GM21526 (cell line): Measurements from ENCODE around the gene APLP2.
A peak's percentile ranks its signal among the peaks of the same experiment; 100 is the strongest.
"Not testable (repeated sequence)": the region's sequence is repeated elsewhere in the genome, so short reads cannot be mapped to it uniquely, and the experiment has no call there.

Experiments
- ATAC-seq: cut with Tn5 transposase; IDR thresholded peaks from one replicate; pipeline ENCODE4 v1.9.1; 2021; ENCODE audit warnings: moderate library complexity; ENCODE audit not compliant: unreplicated experiment, low FRiP score

APLP2 gene

GRCh38 chr11:130069659-130070108 is at the start of gene APLP2:
Gene APLP2, plus strand, starts transcription at chr11:130069894. Its CDS starts 84 bp downstream, at chr11:130069978.
- ATAC-seq, result peak; percentile 96

DNA sequence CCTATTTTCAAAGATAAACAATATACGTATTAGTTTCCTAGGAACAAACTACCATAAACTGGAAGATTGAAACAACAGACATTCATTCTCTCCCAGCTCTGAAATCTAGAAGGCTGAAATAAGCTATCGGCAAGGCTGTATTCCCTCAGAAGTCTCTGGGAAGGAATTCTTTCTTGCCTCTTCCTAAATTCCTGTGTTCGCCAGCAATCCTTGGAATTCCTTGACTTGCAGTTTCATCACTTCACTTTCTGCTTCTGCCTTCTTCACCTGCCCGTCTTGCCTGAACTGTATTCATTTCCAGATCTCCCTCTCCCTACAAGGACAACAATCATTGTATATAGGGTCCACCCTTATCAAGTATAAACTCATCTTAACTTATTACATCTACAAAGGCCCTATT is 49.4 kb upstream of the APLP2 start:
- no peak for ATAC-seq

GRCh38 chr11:130021606-130022005 is 48.1 kb upstream of the APLP2 start:
- ATAC-seq, result not testable (repeated sequence)

DNA sequence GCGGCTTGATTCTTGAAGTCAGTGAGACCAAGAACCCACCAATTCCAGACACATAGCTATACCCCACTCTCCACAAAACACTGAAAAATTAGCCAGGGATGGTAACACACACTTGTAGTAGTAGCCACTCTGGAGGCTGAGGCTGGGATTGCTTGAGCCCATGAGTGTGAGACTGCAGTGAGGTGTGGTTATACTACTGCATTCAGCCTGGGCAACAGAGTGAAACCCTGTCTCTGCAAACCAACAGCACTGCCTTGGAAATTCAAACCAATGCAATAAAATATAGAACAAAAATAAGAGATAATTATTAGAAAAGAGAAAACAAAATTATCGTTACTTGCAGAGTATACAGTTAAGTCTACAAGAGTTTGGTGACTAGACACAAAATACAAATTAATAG is 46.9 kb upstream of the APLP2 start:
- ATAC-seq, result peak; percentile 33

DNA sequence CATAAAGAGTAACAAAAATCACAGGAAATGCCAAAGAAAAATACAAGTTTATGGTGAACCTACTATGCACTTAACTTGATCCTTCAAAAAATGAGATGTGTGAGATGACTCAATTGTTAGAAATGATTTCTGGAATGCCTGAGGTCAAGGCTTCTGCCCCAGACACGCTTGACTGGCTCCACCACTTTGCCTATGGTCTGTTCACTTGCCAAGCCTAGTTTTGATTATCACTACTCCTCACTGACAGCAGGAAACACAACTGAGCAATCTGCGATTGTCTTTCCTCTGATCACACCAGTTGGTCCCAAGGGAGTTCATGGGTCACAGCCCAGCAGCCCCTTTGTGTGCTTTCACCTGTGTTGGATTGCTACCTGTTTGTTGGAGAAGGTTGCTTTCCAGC is 46.5 kb upstream of the APLP2 start:
- peak; percentile 90 for ATAC-seq

DNA sequence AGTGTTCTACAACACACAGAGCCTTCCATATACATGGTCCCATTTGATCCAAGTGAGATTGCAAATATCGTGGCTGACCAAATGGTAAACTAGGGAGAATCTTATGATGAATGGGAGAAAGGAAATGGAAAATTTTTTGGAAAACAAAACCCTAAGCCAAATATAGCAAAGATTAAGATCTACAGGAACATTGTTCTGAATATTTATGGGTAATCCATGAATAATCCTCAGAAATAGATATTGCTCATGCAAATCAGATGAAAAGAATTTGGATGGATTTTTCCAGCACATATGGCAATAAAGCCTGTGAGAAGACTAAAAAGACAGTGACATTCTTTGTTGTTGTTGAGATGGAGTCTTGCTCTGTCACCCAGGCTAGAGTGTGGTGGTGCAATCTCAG is 45.3 kb upstream of the APLP2 start:
- ATAC-seq, result no peak

DNA sequence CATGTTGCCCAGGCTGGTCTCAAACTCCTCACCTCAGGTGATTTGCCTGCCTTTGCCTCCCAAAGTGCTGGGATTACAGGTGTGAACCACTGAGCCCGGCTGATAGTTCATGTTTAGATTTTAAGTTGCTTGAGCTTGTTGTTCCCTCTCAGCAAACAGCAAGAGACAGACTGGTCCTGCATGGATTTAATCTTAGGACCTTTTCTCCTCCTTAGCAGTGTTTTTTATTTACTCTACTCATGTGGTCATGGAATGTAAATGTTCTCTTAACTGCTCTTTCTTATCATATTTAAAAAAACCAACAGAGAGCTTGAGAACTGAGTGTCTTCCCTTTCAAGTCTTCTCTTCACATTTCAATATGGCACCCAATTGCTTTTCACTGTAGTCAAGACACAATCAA is 44.3 kb upstream of the APLP2 start:
- ATAC-seq, result no peak

DNA sequence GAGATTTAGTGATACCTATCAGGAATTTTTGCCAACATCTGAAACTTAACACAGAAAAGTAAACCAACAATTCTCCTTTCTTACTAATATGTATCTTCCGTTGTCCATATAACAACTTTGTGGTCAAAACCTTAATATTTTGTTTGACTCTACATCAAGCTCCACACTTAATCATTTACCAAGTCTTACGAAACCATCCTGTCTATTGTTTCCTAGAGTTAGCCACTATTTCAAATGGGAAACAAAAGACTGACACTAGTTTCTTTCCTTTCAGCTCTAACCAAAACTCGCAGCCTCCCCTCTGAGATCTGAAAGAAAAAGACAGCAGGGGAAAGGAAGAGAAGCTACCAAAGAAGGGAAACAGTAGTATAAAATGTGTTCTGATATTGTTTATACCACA is 40.6 kb upstream of the APLP2 start:
- ATAC-seq, result no peak

- ATAC-seq, result no peak
Observed at GRCh38 chr11:130031056-130031455, 38.6 kb upstream of the APLP2 start.

DNA sequence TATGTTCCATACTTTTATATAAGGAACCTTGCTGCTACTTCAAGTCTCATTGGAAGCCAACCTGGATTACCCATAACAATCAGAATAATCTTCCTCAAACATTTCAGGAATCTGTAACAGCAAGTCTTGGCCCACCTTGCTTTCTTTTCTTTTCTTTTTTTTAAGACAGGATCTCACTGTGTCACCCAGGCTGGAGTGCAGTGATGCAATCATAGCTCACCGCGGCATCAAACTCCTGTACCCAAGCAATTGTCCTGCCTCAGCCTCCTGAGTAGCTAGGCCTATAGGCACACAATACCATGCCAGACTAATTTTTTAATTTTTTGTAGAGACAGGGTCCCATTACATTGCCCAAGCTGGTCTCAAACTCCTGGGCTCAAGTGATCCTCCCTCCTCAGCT is 37.7 kb upstream of the APLP2 start:
- ATAC-seq, result no peak

DNA sequence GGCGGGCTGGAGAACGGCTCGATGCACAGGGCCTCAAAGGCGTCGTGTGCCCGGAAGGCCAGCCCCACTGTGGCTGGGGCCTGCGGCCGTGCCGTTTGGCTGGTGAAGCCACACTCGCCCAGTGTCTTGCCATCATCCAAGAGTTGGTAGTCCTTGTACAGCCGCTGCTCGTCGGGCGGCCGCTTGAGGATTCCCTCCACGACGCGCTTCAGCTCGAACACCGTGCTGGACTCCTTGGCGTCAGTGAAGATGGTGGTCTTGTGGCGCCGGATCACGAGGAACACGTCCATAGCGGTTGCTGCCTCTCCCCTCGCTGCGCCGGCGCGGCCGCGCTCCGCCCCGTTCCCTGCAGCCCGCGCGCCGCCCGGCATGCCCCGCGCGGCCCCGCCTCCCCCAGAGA is 36.8 kb upstream of the APLP2 start:
- ATAC-seq, result no peak

DNA sequence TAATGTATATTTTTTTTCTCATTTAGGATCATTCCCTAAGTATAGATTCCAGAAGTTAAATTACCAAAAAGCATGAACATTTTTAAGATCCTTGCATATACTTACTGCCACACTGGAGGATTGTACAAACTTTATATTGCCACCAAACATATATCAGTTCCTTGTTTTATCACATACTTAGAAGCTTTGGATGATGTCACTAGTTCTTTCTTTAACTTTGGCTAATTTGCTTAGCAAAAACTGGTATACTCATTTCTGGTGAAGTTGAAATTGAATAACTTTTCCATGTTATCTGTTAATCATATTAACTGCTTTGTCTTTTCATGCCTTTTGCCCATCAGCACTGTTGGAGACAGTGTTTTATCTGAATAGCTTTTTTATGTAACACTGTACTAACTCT is 35.5 kb upstream of the APLP2 start:
- no peak for ATAC-seq

GRCh38 chr11:130037058-130037457 is 32.6 kb upstream of the APLP2 start:
- ATAC-seq, result no peak

- no peak for ATAC-seq
Observed at GRCh38 chr11:130037881-130038585, 31.7 kb upstream of the APLP2 start.

GRCh38 chr11:130040281-130040940 is 29.3 kb upstream of the APLP2 start:
- ATAC-seq, result no peak

DNA sequence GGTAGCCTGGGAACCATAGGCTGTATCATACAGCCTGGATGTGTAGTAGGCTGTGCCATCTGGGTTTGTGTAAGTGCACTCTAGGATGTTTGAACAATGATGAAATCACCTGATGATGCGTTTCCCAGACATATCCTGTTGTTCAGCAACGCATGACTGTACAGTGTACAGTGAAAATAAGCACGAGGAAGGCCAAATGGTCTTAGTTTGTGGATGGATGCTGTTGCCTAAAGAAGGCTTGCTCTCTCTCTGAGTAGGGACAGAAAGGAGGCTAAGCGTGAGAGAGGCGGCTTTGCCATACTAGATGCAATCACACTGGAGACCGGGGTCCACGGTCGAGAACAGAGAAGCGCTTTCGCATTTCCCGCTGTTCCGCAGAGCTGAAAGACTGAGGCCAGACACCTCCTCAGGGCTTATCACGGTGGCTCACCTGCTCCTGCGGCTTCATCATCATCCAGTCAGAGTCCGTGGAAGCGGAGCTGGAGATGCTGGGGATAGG is 27.6 kb upstream of the APLP2 start:
- ATAC-seq, result no peak

GRCh38 chr11:130043575-130043974 is 26.1 kb upstream of the APLP2 start:
- no peak for ATAC-seq

GRCh38 chr11:130047141-130047540 is 22.6 kb upstream of the APLP2 start:
- no peak for ATAC-seq

- no peak for ATAC-seq
Observed at GRCh38 chr11:130049328-130049771, 20.3 kb upstream of the APLP2 start.

DNA sequence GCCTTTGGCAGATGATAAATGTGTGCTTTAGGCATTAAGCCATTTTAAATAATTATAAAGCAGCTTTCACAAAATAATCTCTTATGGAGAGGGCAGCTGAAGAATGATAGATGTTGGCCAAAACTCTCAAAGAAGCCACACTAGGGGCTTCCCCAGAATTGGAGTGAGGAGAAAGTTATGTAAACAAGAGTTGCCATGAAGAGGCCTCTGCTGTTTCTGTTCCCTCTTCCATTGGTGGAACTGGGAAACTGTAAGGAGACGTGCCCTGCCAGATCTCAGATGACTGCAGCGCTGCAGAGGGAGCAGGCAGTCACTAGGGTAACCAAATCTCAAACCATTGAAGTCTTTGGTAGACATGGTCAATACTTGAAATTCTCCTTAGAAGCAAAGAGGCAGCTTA is 19.4 kb upstream of the APLP2 start:
- ATAC-seq, result no peak

- ATAC-seq, result no peak
Observed at GRCh38 chr11:130051082-130051481, 18.6 kb upstream of the APLP2 start.

GRCh38 chr11:130052567-130052966 is 17.1 kb upstream of the APLP2 start:
- ATAC-seq, result no peak
